Measurements from ENCODE around the gene DLK1. TPM values are rescaled to one million over a fixed set of nuclear protein-coding genes. Genes with fewer than 3 reads are reported as not detected.

Gene DLK1
- total RNA-seq, 1 donor from 2014 or later: 52.3 TPM

GRCh38 chr14:100740196-100740825 is 13.6 kb downstream of the DLK1 start:
- intact Hi-C loops (cut with DNase I): no loop called here
- ATAC-seq (no peak), DNase-seq (ENCODE audit: missing footprints) (no peak)

DNA sequence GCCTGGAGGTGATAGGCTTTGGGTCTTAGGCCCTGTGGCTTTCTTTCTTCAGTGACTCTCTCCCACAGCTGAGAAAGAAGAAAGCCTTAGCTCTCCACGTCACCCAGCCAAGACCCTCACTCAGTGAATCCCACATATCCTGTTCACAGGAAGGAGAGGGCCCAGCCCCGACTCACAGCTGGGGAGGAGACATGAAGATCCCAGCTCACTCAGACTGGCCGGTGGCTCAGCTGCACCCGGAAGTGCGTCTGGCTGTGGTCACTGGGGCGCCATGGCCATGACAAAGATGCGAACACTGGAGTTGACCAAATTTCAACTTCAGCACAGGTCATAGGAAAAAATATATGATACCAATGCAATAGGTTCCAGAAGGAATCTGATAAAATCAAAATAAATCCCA is 14.2 kb downstream of the DLK1 start:
- DNase-seq (ENCODE audit: missing footprints) (no peak), ATAC-seq (no peak)
- intact Hi-C loops (cut with DNase I): no loop called here

GRCh38 chr14:100741966-100742365 is 15.3 kb downstream of the DLK1 start:
- intact Hi-C loops (cut with DNase I): no loop called here
- no peak for ATAC-seq
- DNase-seq (ENCODE audit: missing footprints): no peak

DNA sequence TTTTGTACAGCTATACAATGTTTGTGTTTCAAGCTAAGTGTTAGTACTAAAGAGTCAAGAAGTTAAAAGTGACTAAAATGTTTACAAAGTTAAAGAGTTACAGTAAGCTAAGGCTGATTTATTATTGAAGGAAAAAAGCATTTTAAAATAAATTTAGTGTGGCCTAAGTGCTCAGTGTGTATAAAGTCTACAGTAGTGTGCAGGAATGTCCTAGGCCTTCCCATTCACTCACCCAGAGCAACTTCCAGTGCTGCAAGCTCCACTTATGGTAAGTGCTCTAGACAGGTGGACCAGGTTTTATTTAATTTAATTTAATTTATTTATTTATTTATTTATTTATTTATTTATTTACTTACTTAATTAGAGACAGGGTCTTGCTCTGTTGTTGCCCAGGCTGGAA is 19.6 kb downstream of the DLK1 start:
- ATAC-seq (no peak), DNase-seq (ENCODE audit: missing footprints) (no peak)
- intact Hi-C loops (cut with DNase I): no loop called here

DNA sequence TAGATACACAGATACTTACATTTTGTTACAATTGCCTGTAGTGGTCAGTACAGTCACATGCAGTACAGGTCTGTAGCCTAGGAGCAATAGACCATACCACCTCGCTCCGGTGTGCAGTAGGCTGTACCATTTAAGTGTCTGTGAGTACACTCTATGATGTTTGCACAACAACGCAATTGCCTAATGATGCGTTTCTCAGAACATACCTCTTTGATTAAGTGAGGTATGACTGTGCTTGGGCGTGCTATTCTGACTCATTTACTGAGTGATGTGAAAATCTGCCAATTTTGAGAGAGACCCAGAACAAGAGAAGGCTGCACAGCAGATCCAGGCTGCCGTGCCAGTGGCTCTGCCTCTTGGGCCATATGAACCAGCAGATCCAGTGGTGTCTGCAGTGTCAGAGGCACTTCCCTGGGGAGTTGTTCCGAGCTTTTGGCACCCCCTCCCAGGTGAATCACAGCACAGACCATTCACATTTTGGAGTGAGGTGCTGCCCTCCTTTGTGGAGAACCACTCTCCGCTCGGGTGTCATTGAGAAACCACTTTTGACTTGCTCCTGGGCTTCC is 20.4 kb downstream of the DLK1 start:
- ATAC-seq: no peak
- intact Hi-C loops (cut with DNase I): no loop called here
- DNase-seq (ENCODE audit: missing footprints): no peak

GRCh38 chr14:100747736-100748135 is 21.0 kb downstream of the DLK1 start:
- intact Hi-C loops (cut with DNase I): no loop called here
- no peak for DNase-seq (ENCODE audit: missing footprints)
- ATAC-seq: no peak

DNA sequence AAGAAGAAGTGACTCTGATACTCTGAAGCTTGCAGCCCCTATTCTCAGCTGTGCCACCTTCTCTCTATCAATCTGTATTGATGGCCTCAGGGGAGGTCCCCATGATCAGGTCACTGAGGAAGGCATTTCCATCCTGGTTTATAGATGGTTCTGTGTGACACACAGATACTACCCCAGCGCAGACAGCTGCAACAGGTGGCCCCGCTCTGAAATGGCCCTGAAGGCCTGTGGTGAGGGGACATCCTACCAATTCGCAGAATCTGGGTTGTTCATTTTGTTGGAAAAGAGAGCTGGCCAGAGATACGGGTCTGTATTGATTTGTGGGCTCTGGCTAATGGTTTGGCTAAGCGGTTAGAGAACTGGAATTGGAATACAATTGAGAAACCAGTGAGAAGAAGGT is 21.7 kb downstream of the DLK1 start:
- no peak for DNase-seq (ENCODE audit: missing footprints)
- ATAC-seq: no peak
- intact Hi-C loops (cut with DNase I): no loop called here

DNA sequence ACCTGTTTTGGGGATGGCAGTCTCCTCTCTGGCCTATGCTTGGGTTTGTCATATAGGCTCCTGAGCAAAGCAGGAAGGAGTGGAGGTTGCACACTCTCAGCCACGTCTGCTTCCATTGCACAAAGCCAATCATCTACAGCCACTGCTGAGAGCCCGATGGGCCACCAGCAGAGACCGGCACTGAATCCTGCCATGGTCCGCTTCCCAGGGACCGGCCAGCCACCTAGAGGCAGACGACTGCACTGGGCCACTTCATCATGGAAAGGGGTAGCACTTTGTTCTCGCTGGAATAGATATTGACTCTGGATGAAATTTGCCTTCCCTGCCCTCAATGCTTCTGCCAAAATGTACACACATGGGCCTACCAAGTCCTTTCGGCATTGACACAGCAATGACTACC is 22.3 kb downstream of the DLK1 start:
- intact Hi-C loops (cut with DNase I): no loop called here
- DNase-seq (ENCODE audit: missing footprints) (no peak), ATAC-seq (no peak)

GRCh38 chr14:100749967-100750597 is 23.4 kb downstream of the DLK1 start:
- no peak for ATAC-seq

DNA sequence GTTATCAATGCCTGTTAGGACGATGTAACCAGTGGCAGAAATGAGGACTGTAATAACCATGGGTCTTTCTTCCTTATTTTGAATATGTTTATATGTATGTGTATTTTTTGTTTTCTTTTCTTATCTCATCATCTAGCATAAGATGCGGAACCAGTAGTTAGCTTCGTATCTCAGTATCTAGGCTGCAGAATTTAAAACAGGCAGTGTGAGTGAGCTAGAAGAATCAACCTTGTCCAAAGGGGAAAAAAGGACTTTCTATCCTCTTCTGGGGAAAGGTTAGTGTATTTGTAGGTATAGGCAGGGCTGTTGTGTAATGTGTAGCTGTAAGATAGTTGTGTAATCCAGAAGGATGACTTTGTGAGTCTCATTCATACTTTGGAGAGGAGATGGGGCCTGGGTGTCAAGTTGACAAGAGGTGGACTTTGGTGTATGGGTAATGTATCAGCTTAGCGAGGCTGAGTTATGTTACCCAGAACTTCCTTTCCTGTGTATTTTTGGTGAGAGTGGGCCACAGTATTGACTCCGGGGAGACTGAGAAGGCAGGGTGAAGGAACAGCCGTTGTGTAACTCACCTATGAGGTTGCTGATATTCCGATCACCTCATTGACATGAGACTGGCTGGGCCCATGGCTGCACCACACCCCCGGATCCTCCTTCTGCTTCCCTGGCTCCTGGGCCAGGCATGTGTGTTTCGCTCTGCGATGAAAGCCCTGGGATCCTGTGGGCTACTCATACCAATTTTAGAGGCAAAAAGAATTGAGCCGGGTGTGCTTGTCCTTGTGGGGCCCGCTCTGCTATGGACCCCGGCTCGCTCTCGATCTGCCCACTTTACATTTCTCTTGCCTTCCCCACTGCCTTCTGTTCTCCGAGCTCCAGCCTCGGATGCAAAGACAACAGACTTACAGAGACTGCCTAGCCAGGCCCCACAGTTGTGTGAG is 24.3 kb downstream of the DLK1 start:
- intact Hi-C loops (cut with DNase I): no loop called here
- ATAC-seq (no peak), DNase-seq (ENCODE audit: missing footprints) (no peak)

More at GRCh38 chr14:100749967-100750597, 23.4 kb downstream of the DLK1 start:
- DNase-seq (ENCODE audit: missing footprints): no peak
- intact Hi-C loops (cut with DNase I): no loop called here

- intact Hi-C loops (cut with DNase I): no loop called here
- no peak for ATAC-seq
- DNase-seq (ENCODE audit: missing footprints): no peak
These were observed 27.3 kb downstream of the DLK1 start for GRCh38 chr14:100754020-100754419.

GRCh38 chr14:100755649-100756048 is 29.0 kb downstream of the DLK1 start:
- intact Hi-C loops (cut with DNase I): no loop called here
- no peak for ATAC-seq
- no peak for DNase-seq (ENCODE audit: missing footprints)

DNA sequence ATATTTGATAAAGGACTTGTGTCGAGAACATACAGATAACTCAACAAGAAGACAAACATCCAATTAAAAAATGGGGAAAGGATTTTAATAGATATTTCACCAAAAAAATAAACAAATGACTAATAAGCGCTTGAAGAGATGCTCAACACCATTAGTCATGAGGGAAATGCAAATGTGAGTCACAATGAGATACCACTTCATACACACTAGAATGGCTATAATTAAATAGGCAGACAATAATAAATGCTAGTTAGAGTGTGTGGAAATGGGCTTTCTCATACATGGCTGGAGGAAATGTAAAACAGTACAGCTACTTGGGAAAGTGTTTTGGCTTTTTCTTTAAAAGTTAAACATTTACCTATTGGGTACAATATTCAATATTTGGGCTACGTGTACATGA is 34.8 kb downstream of the DLK1 start:
- DNase-seq (ENCODE audit: missing footprints) (no peak), ATAC-seq (no peak)
- intact Hi-C loops (cut with DNase I): no loop called here

DNA sequence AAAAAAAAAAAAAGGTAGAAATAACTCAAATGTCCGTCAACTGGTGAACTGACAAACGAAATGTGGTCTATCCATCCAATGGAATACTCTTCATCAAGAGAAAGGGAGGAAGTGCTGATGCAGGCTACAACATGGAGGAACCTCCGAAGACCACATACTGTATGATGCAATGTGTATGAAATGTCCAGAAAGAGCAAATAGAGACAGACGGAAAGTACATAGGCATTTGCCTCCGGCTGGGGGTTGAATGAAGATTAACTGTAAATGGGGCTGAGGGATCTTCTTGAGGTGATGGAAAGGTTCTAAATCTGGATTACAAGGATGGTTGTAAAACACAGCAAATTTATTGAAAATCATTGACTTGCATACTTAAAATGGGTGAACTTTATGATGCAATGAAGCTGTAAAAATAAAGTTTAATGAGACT is 35.4 kb downstream of the DLK1 start:
- DNase-seq (ENCODE audit: missing footprints) (no peak), ATAC-seq (no peak)
- intact Hi-C loops (cut with DNase I): no loop called here

DNA sequence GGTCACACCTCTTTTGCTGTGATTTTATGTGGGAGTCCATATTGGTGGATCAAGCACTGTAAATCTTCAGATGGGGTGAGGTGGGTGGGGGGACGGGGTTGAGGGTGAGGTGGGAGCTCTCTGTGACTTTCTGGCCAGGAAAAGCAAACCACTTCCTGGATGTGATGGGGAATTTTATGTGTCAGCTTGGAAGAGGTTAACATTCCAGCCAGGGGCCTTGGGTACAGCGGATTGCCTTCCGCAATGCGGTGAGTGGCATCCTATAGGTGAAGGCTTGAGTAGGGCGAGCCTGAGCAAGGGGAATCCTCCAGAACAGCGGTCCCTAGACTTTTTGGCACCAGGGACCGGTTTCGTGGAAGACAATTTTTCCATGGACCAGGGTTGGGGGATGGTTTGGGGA is 36.2 kb downstream of the DLK1 start:
- intact Hi-C loops (cut with DNase I): no loop called here
- no peak for DNase-seq (ENCODE audit: missing footprints)
- ATAC-seq: no peak

- ATAC-seq (no peak), DNase-seq (ENCODE audit: missing footprints) (no peak)
- intact Hi-C loops (cut with DNase I): no loop called here
These were observed 37.9 kb downstream of the DLK1 start for GRCh38 chr14:100764471-100765115.

DNA sequence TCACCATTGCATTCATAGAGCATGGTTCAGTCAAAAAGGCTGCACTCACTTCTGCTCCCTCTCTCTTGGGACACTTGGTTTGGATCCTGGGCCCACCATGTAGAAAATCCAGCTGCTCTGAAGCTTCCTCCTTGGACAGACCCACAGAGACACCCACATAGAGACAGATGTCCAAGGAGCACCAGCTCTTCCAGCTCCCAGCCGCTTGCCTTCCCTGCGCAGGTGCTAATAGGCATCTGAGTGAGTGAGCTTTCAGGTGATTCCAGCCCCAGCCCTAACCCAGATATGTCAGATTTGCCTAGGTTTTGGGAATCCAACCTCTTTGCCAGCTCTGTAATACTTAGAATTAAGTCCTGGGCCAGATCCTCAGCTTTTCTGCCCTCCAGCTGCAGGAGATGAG is 38.6 kb downstream of the DLK1 start:
- intact Hi-C loops (cut with DNase I): no loop called here
- no peak for DNase-seq (ENCODE audit: missing footprints)

GRCh38 chr14:100765991-100766390 is 39.3 kb downstream of the DLK1 start:
- ATAC-seq (no peak), DNase-seq (ENCODE audit: missing footprints) (no peak)
- intact Hi-C loops (cut with DNase I): no loop called here

More for the DNA sequence above, 38.6 kb downstream of the DLK1 start:
- ATAC-seq: no peak
